Measurements from ENCODE around the gene LIPC. TPM values are rescaled to one million over a fixed set of nuclear protein-coding genes. Genes with fewer than 3 reads are reported as not detected.

The LIPC gene
- total and polyA plus RNA-seq, 2 of the 4 experiments (the other 2 are of a cell fraction): 0.07 TPM; not detected in 1

DNA sequence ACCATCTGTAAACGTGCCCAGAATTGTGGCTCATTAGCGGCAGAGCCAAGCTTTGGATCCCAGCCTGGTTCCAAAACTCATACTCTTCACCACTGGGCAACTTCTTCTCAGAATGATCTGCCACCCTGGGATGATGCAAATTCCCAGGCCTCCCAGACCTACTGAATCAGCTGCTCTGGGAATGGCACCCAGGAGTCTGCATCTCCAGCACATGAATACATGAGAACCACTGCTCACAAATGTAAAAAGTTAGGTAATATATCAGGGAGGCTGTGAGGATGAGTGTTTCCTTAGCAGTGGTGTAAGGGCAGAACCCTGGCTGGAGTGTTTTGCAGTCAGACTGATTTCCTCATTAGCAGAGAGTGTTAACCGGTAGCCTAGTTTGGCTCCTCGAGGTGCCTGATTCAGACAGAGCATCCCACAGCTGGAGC lies 94.2 kb downstream of the LIPC start:
- Histone ChIP-seq H2BK120ac (ENCODE audit: low read depth, low read length) (no peak overlapping the region), H3K36me3 (ENCODE audit: control insufficient read depth, insufficient read depth, low read length) (no peaks in the 10 kb centered on the region), H4K20me1 (ENCODE audit: insufficient read depth, low read length) (no peaks in the 10 kb centered on the region), H4K8ac (ENCODE audit: low read depth in 2 of 2, low read length in 2 of 2) (no peak overlapping the region), H3K18ac (ENCODE audit: low read depth, low read length) (no peak overlapping the region), H3K9me3 (ENCODE audit: control insufficient read depth, insufficient read depth, low read length) (no peaks in the 10 kb centered on the region), H3K9me1 (ENCODE audit: insufficient read depth, low read length) (peaks cover 13% of the 10 kb centered on the region), H3K4me1 (ENCODE audit: control insufficient read depth, insufficient read depth, low read length) (peaks cover 10% of the 10 kb centered on the region), H2AK9ac (replicated peaks; ENCODE audit: low read depth, low read length, poor library complexity) (no peak overlapping the region), H3K4me3 (ENCODE audit: insufficient read depth, low read depth, low read length) (no peak overlapping the region), H3K4ac (ENCODE audit: low read depth, low read length) (no peak overlapping the region), H2BK20ac (ENCODE audit: low read depth, low read length) (no peak overlapping the region), H4K91ac (ENCODE audit: insufficient read depth, low read depth, low read length) (no peak overlapping the region), H3K4me2 (ENCODE audit: low read depth, low read length) (no peak overlapping the region), H3K14ac (replicated peaks; ENCODE audit: low read depth, low read length) (no peak overlapping the region), H2AK5ac (ENCODE audit: low read depth, low read length) (no peak overlapping the region), H4K5ac (ENCODE audit: low read depth, low read length) (no peak overlapping the region), H3K23ac (ENCODE audit: low read depth, low read length) (no peak overlapping the region), H3K9ac (ENCODE audit: low read depth, low read length) (no peak overlapping the region), H2BK5ac (ENCODE audit: low read depth, low read length, poor library complexity, severe bottlenecking) (no peak overlapping the region), H2AFZ (replicated peaks; ENCODE audit: low read length, poor library complexity) (no peak overlapping the region), H3K79me1 (ENCODE audit: low read depth in 1 of 2, low read length in 2 of 2) (no peaks in the 10 kb centered on the region), H3K27me3 (ENCODE audit: control insufficient read depth, insufficient read depth, low read length) (no peaks in the 10 kb centered on the region), H3K27ac (ENCODE audit: insufficient read depth, low read length) (no peak overlapping the region), H2BK15ac (ENCODE audit: low read depth, low read length) (no peak overlapping the region), H3K56ac (ENCODE audit: extremely low read depth, insufficient read depth, low read length) (no peak overlapping the region)
- ChIA-PET CTCF (no interaction called here), POLR2A (ENCODE audit: unreplicated experiment) (no interaction called here)
- in situ Hi-C loops (cut with MboI; ENCODE audit: low sequenced_read_pairs): no loop called here
- ATAC-seq (ENCODE audit: low read depth) (no peak), DNase-seq (no peak)
- BruUV-seq (replicated peaks): no TSS peak
- TF ChIP-seq MXI1 (IDR thresholded peaks at IDR 0.05; ENCODE audit: borderline replicate concordance, low read depth, low read length): no peak
- 92% methylated on average over 2 of the region's 4 CpGs; no CpG with 5 or more reads in 1 of the 2 experiments for WGBS, 2 experiments (ENCODE audit: extremely low coverage in 2 of 2, insufficient read length in 1 of 2)
- dilution Hi-C loops (cut with HindIII; ENCODE audit: low sequenced_read_pairs, unreplicated experiment): no loop called here
- intact Hi-C loops (cut with micrococcal nuclease): no loop called here

All from IMR-90 (cell line).